Testis (tissue), 2 donors: Measurements from ENCODE around the gene TTC28.

Source experiments
- CTCF ChIP-seq, 3 experiments: fragments of 450-650 bp in 2 of 3; fragments of 200-600 bp in 1 of 3; sonication (generic) in 1 of 3; IDR thresholded peaks; one replicate each; pipeline ENCODE4 v1.5.1; 2016 to 2019; ENCODE audit warnings: antibody characterized with exemption in 3 of 3, mild to moderate bottlenecking in 2 of 3, moderate library complexity in 1 of 3
- POLR2A ChIP-seq: fragments of 450-650 bp; IDR thresholded peaks from one replicate; pipeline ENCODE4 v1.6.1; 2017; ENCODE audit warnings: antibody characterized with exemption, mild to moderate bottlenecking, moderate library complexity

DNA sequence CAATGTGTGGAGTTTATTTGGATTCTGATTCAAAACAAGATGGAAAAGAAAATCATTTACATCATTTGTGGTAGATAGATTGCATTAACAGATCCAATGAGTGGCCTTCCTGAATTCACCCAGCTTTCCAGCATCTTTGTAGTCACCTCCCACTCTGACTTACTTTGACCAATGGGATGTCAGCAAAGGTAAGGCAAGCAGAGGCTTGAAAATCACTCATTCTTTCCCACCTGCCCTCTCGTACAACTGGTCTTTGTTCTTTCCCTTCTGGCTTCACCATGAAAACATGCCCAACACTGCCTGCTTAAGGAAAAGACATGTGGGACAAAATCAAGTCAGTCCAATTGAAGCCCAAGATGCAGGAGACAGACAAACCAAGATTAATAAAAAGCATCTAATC, 202.1 kb downstream of the TTC28 start:
- TF ChIP-seq POLR2A = no peak
- no peak for TF ChIP-seq CTCF (IDR thresholded peaks at IDR 0.05)
